Glutamatergic neuron (in vitro differentiated cells): Measurements from ENCODE around the gene C2CD2L. TPM values are rescaled to one million over a fixed set of nuclear protein-coding genes. Genes with fewer than 3 reads are reported as not detected.
A peak's percentile ranks its signal among the peaks of the same experiment; 100 is the strongest.

Source experiments
- DNase-seq: peaks from one replicate; pipeline ENCODE4 v3.0.0; 2022
- H3K27ac Mint-ChIP-seq: one replicate; pipeline ENCODE4 v1.8.0; 2020; ENCODE audit warnings: mild to moderate bottlenecking, mixed read lengths, inconsistent platforms; ENCODE audit not compliant: unreplicated experiment
- H3K27me3 Mint-ChIP-seq: one replicate; pipeline ENCODE4 v1.8.0; 2020; ENCODE audit warnings: mild to moderate bottlenecking, moderate library complexity, mixed read lengths, inconsistent platforms; ENCODE audit not compliant: unreplicated experiment
- H3K36me3 Mint-ChIP-seq: one replicate; pipeline ENCODE4 v1.8.0; 2020; ENCODE audit warnings: mild to moderate bottlenecking, mixed read lengths, inconsistent platforms; ENCODE audit not compliant: unreplicated experiment
- H3K4me1 Mint-ChIP-seq: one replicate; pipeline ENCODE4 v1.8.0; 2020; ENCODE audit warnings: mild to moderate bottlenecking, low read depth, mixed read lengths, inconsistent platforms; ENCODE audit not compliant: unreplicated experiment
- H3K4me3 Mint-ChIP-seq: one replicate; pipeline ENCODE4 v1.8.0; 2020; ENCODE audit warnings: mild to moderate bottlenecking, mixed read lengths, inconsistent platforms; ENCODE audit not compliant: unreplicated experiment
- H3K9me3 Mint-ChIP-seq: one replicate; pipeline ENCODE4 v1.8.0; 2020; ENCODE audit warnings: mild to moderate bottlenecking, moderate library complexity, mixed read lengths, inconsistent platforms; ENCODE audit not compliant: unreplicated experiment
- total RNA-seq: library from RNA; stranded (reverse); fragmentation: NEBNext Ultra II Directional; extraction: Animal tissue kit (Norgen Biotek cat#: 25700); gene quantifications from one replicate; pipeline ENCODE4 v1.2.1, GENCODE V29; 2021; ENCODE audit not compliant: unreplicated experiment
- TF ChIP-seq, protein P1 (sequence below): fragments of 200-600 bp; sonication (generic); IDR thresholded peaks from one replicate; pipeline ENCODE4 v1.5.0; 2021; ENCODE audit not compliant: partially characterized antibody, unreplicated experiment

C2CD2L gene
- total RNA-seq, 1 donor from 2014 or later, result 32.8 TPM

GRCh38 chr11:119118946-119119345 lies 11.8 kb downstream of the C2CD2L start:
- no peak overlapping the region for H3K4me3 Mint-ChIP-seq

GRCh38 chr11:119120639-119121007 lies 13.5 kb downstream of the C2CD2L start:
- DNase-seq, result no peak
- TF ChIP-seq, protein P1, sequence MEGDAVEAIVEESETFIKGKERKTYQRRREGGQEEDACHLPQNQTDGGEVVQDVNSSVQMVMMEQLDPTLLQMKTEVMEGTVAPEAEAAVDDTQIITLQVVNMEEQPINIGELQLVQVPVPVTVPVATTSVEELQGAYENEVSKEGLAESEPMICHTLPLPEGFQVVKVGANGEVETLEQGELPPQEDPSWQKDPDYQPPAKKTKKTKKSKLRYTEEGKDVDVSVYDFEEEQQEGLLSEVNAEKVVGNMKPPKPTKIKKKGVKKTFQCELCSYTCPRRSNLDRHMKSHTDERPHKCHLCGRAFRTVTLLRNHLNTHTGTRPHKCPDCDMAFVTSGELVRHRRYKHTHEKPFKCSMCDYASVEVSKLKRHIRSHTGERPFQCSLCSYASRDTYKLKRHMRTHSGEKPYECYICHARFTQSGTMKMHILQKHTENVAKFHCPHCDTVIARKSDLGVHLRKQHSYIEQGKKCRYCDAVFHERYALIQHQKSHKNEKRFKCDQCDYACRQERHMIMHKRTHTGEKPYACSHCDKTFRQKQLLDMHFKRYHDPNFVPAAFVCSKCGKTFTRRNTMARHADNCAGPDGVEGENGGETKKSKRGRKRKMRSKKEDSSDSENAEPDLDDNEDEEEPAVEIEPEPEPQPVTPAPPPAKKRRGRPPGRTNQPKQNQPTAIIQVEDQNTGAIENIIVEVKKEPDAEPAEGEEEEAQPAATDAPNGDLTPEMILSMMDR, result no peak
- peaks cover 18% of the 10 kb centered on the region for H3K4me1 Mint-ChIP-seq
- H3K27ac Mint-ChIP-seq, result peak overlapping the region; percentile 89
- no peaks in the 10 kb centered on the region for H3K36me3 Mint-ChIP-seq
- peak overlapping the region; percentile 99 for H3K4me3 Mint-ChIP-seq
- peaks cover 3% of the 10 kb centered on the region for H3K27me3 Mint-ChIP-seq
- peaks cover 7% of the 10 kb centered on the region for H3K9me3 Mint-ChIP-seq

More at GRCh38 chr11:119118946-119119345, 11.8 kb downstream of the C2CD2L start:
- peaks cover 7% of the 10 kb centered on the region for H3K9me3 Mint-ChIP-seq
- TF ChIP-seq, protein P1, result no peak
- no peak for DNase-seq
- H3K4me1 Mint-ChIP-seq, result peaks cover 18% of the 10 kb centered on the region
- H3K36me3 Mint-ChIP-seq, result peaks cover 5% of the 10 kb centered on the region
- H3K27ac Mint-ChIP-seq, result no peak overlapping the region
- H3K27me3 Mint-ChIP-seq, result peaks cover 3% of the 10 kb centered on the region

- Mint-ChIP-seq H3K27ac (peak within 1 kb of the TSS; percentile 90), H3K27me3 (peaks cover 3% of the 10 kb centered on the region), H3K4me1 (peaks cover 18% of the 10 kb centered on the region), H3K36me3 (no peaks in the 10 kb centered on the region), H3K9me3 (peaks cover 7% of the 10 kb centered on the region), H3K4me3 (peak within 1 kb of the TSS; percentile 99)
- TF ChIP-seq, protein P1, result no peak
- DNase-seq, result peak; percentile 100
These were observed 14.1 kb downstream of the C2CD2L start, which contains the start of gene HINFP for GRCh38 chr11:119121008-119121810. Gene HINFP, plus strand, starts transcription at chr11:119121580. Its CDS starts 5,365 bp downstream, at chr11:119126945.

DNA sequence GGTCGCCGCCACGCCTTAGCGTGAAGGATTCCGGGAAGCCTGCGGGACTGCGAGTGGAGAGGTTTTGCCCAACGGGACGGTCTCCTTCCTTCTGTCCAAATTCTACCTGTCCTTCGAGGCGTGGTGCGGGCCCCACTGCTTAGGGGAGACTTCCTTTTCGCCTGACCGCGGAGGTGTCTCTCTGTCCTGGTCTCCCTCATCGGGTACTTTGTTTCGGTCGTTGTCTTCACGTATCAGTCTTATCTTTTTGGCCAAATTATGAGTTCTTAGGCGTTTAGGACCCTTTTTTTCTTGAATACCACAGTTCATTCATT lies 14.6 kb downstream of the C2CD2L start:
- TF ChIP-seq, protein P1, result no peak
- H3K27ac Mint-ChIP-seq, result peak overlapping the region; percentile 90
- DNase-seq, result no peak
- peaks cover 3% of the 10 kb centered on the region for H3K27me3 Mint-ChIP-seq
- peaks cover 18% of the 10 kb centered on the region for H3K4me1 Mint-ChIP-seq
- peaks cover 7% of the 10 kb centered on the region for H3K9me3 Mint-ChIP-seq
- H3K36me3 Mint-ChIP-seq, result no peaks in the 10 kb centered on the region
- peak overlapping the region; percentile 99 for H3K4me3 Mint-ChIP-seq

- Mint-ChIP-seq H3K27me3 (peaks cover 1% of the 10 kb centered on the region), H3K9me3 (peaks cover 2% of the 10 kb centered on the region), H3K36me3 (no peaks in the 10 kb centered on the region), H3K4me3 (no peak overlapping the region), H3K4me1 (peaks cover 11% of the 10 kb centered on the region), H3K27ac (no peak overlapping the region)
- TF ChIP-seq, protein P1, result no peak
- no peak for DNase-seq
These were observed 18.7 kb downstream of the C2CD2L start for GRCh38 chr11:119125821-119126220.
